ENCODE results near the gene MRNIP.

The MRNIP gene

GRCh38 chr5:179802950-179803562 is 55.6 kb downstream of the MRNIP start:
- Histone ChIP-seq H3K79me1 (ENCODE audit: low read length) (peaks cover 15% of the 10 kb centered on the region), H3K36me3 (ENCODE audit: control insufficient read depth in 1 of 2, insufficient read depth in 2 of 2, low read length in 2 of 2) (peaks cover 49 to 52% of the 10 kb centered on the region in 2 experiments)
- WGBS (ENCODE audit: extremely low coverage, insufficient coverage, insufficient read length), result no CpG with 5 or more reads among the region's 11 CpGs

GRCh38 chr5:179802207-179802883 is 56.3 kb downstream of the MRNIP start:
- H3K9me3 ChIP-seq (ENCODE audit: insufficient read depth, low read depth, low read length), result no peaks in the 10 kb centered on the region
- H2AFZ ChIP-seq (ENCODE audit: insufficient read depth, low read length, poor library complexity), result no peak overlapping the region
- no peak overlapping the region for H2BK120ac ChIP-seq (ENCODE audit: insufficient read depth, low read length, poor library complexity)
- no peak overlapping the region for H3K9ac ChIP-seq (ENCODE audit: low read length)
- H3K36me3 ChIP-seq (ENCODE audit: control insufficient read depth in 1 of 2, insufficient read depth in 2 of 2, low read length in 2 of 2), result peaks cover 56 to 59% of the 10 kb centered on the region in 2 experiments
- H3K23ac ChIP-seq (ENCODE audit: low read length), result no peak overlapping the region
- H4K8ac ChIP-seq (ENCODE audit: low read depth, low read length), result no peak overlapping the region
- no peak overlapping the region for H4K91ac ChIP-seq (ENCODE audit: low read depth, low read length)
- no peak overlapping the region for H3K4me3 ChIP-seq (ENCODE audit: low read depth, low read length)
- H3K79me1 ChIP-seq (ENCODE audit: low read length), result peaks cover 13% of the 10 kb centered on the region
- WGBS (ENCODE audit: extremely low coverage, insufficient coverage, insufficient read length), result no CpG with 5 or more reads among the region's 19 CpGs
- no peak overlapping the region for H2BK5ac ChIP-seq (ENCODE audit: low read depth, low read length, poor library complexity)
- no peak overlapping the region for H3K4me2 ChIP-seq (ENCODE audit: low read length)
- H3K27me3 ChIP-seq (ENCODE audit: insufficient read depth, low read length), result no peaks in the 10 kb centered on the region
- no peak overlapping the region for H4K12ac ChIP-seq (ENCODE audit: low read depth, low read length)
- H3K18ac ChIP-seq (ENCODE audit: low read length), result no peak overlapping the region
- H3K4ac ChIP-seq (ENCODE audit: low read depth, low read length), result no peak overlapping the region
- H3K27ac ChIP-seq (ENCODE audit: low read depth, low read length), result no peak overlapping the region
- H2BK12ac ChIP-seq (ENCODE audit: low read length), result no peak overlapping the region
- peaks cover 19% of the 10 kb centered on the region for H3K79me2 ChIP-seq (ENCODE audit: control insufficient read depth, insufficient read depth, low read length, poor library complexity)
- H3K4me1 ChIP-seq (ENCODE audit: control insufficient read depth in 1 of 2, insufficient read depth in 2 of 2, low read length in 2 of 2), result peaks cover 13 to 14% of the 10 kb centered on the region in 2 experiments
- no peak for DNase-seq
- H3K14ac ChIP-seq (ENCODE audit: low read length), result no peak overlapping the region
- H2AK5ac ChIP-seq (ENCODE audit: low read length), result no peak overlapping the region

More at GRCh38 chr5:179802950-179803562, 55.6 kb downstream of the MRNIP start:
- H4K8ac ChIP-seq (ENCODE audit: low read depth, low read length), result no peak overlapping the region
- H2BK12ac ChIP-seq (ENCODE audit: low read length), result no peak overlapping the region
- H2BK5ac ChIP-seq (ENCODE audit: low read depth, low read length, poor library complexity), result no peak overlapping the region
- no peak overlapping the region for H4K12ac ChIP-seq (ENCODE audit: low read depth, low read length)
- peaks cover 19% of the 10 kb centered on the region for H3K79me2 ChIP-seq (ENCODE audit: control insufficient read depth, insufficient read depth, low read length, poor library complexity)
- no peak overlapping the region for H3K4me2 ChIP-seq (ENCODE audit: low read length)
- no peak overlapping the region for H3K4ac ChIP-seq (ENCODE audit: low read depth, low read length)
- H3K27ac ChIP-seq (ENCODE audit: low read depth, low read length), result no peak overlapping the region
- H2BK120ac ChIP-seq (ENCODE audit: insufficient read depth, low read length, poor library complexity), result no peak overlapping the region
- no peak overlapping the region for H3K9ac ChIP-seq (ENCODE audit: low read length)
- H3K27me3 ChIP-seq (ENCODE audit: insufficient read depth, low read length), result no peaks in the 10 kb centered on the region
- no peak overlapping the region for H3K4me3 ChIP-seq (ENCODE audit: low read depth, low read length)
- no peak overlapping the region for H3K18ac ChIP-seq (ENCODE audit: low read length)
- no peaks in the 10 kb centered on the region for H3K9me3 ChIP-seq (ENCODE audit: insufficient read depth, low read depth, low read length)
- peaks cover 13 to 18% of the 10 kb centered on the region in 2 experiments for H3K4me1 ChIP-seq (ENCODE audit: control insufficient read depth in 1 of 2, insufficient read depth in 2 of 2, low read length in 2 of 2)
- H3K23ac ChIP-seq (ENCODE audit: low read length), result no peak overlapping the region
- H2AFZ ChIP-seq (ENCODE audit: insufficient read depth, low read length, poor library complexity), result no peak overlapping the region
- H4K91ac ChIP-seq (ENCODE audit: low read depth, low read length), result no peak overlapping the region
- H3K14ac ChIP-seq (ENCODE audit: low read length), result no peak overlapping the region
- no peak for DNase-seq
- no peak overlapping the region for H2AK5ac ChIP-seq (ENCODE audit: low read length)

GRCh38 chr5:179801304-179802206 is 57.1 kb downstream of the MRNIP start:
- no peak overlapping the region for H3K23ac ChIP-seq (ENCODE audit: low read length)
- peaks cover 17% of the 10 kb centered on the region for H3K79me2 ChIP-seq (ENCODE audit: control insufficient read depth, insufficient read depth, low read length, poor library complexity)
- H2BK12ac ChIP-seq (ENCODE audit: low read length), result no peak overlapping the region
- WGBS (ENCODE audit: extremely low coverage, insufficient coverage, insufficient read length), result no CpG with 5 or more reads among the region's 67 CpGs
- no peak overlapping the region for H4K8ac ChIP-seq (ENCODE audit: low read depth, low read length)
- no peak overlapping the region for H3K14ac ChIP-seq (ENCODE audit: low read length)
- H2BK120ac ChIP-seq (ENCODE audit: insufficient read depth, low read length, poor library complexity), result no peak overlapping the region
- H3K27me3 ChIP-seq (ENCODE audit: insufficient read depth, low read length), result no peaks in the 10 kb centered on the region
- H4K91ac ChIP-seq (ENCODE audit: low read depth, low read length), result no peak overlapping the region
- H2BK5ac ChIP-seq (ENCODE audit: low read depth, low read length, poor library complexity), result no peak overlapping the region
- no peak overlapping the region for H4K12ac ChIP-seq (ENCODE audit: low read depth, low read length)
- no peak overlapping the region for H2AK5ac ChIP-seq (ENCODE audit: low read length)
- H3K9me3 ChIP-seq (ENCODE audit: insufficient read depth, low read depth, low read length), result no peaks in the 10 kb centered on the region
- H3K79me1 ChIP-seq (ENCODE audit: low read length), result peaks cover 9% of the 10 kb centered on the region
- no peak overlapping the region for H3K4me3 ChIP-seq (ENCODE audit: low read depth, low read length)
- peaks cover 63% of the 10 kb centered on the region in 2 experiments for H3K36me3 ChIP-seq (ENCODE audit: control insufficient read depth in 1 of 2, insufficient read depth in 2 of 2, low read length in 2 of 2)
- no peak overlapping the region for H3K4me2 ChIP-seq (ENCODE audit: low read length)
- H3K4ac ChIP-seq (ENCODE audit: low read depth, low read length), result no peak overlapping the region
- H3K18ac ChIP-seq (ENCODE audit: low read length), result no peak overlapping the region
- DNase-seq, result peak; percentile 74 to 87
- H3K9ac ChIP-seq (ENCODE audit: low read length), result no peak overlapping the region
- no peak overlapping the region for H3K27ac ChIP-seq (ENCODE audit: low read depth, low read length)
- no peak overlapping the region for H2AFZ ChIP-seq (ENCODE audit: insufficient read depth, low read length, poor library complexity)
- peaks cover 13 to 18% of the 10 kb centered on the region in 2 experiments for H3K4me1 ChIP-seq (ENCODE audit: control insufficient read depth in 1 of 2, insufficient read depth in 2 of 2, low read length in 2 of 2)

- no peak overlapping the region for H3K14ac ChIP-seq (ENCODE audit: low read length)
- H3K23ac ChIP-seq (ENCODE audit: low read length), result no peak overlapping the region
- no peak overlapping the region for H3K9ac ChIP-seq (ENCODE audit: low read length)
- no peaks in the 10 kb centered on the region for H3K27me3 ChIP-seq (ENCODE audit: insufficient read depth, low read length)
- H3K9me3 ChIP-seq (ENCODE audit: insufficient read depth, low read depth, low read length), result no peaks in the 10 kb centered on the region
- no peak overlapping the region for H2BK12ac ChIP-seq (ENCODE audit: low read length)
- no peak overlapping the region for H2AFZ ChIP-seq (ENCODE audit: insufficient read depth, low read length, poor library complexity)
- WGBS (ENCODE audit: extremely low coverage, insufficient coverage, insufficient read length), result no CpG with 5 or more reads among the region's 12 CpGs
- H4K12ac ChIP-seq (ENCODE audit: low read depth, low read length), result no peak overlapping the region
- peaks cover 63% of the 10 kb centered on the region in 2 experiments for H3K36me3 ChIP-seq (ENCODE audit: control insufficient read depth in 1 of 2, insufficient read depth in 2 of 2, low read length in 2 of 2)
- no peak for DNase-seq
- H3K4ac ChIP-seq (ENCODE audit: low read depth, low read length), result no peak overlapping the region
- H3K79me1 ChIP-seq (ENCODE audit: low read length), result peaks cover 4% of the 10 kb centered on the region
- H4K8ac ChIP-seq (ENCODE audit: low read depth, low read length), result no peak overlapping the region
- H3K4me1 ChIP-seq (ENCODE audit: control insufficient read depth in 1 of 2, insufficient read depth in 2 of 2, low read length in 2 of 2), result peaks cover 13 to 19% of the 10 kb centered on the region in 2 experiments
- H3K4me3 ChIP-seq (ENCODE audit: low read depth, low read length), result no peak overlapping the region
- H3K4me2 ChIP-seq (ENCODE audit: low read length), result no peak overlapping the region
- H2BK5ac ChIP-seq (ENCODE audit: low read depth, low read length, poor library complexity), result no peak overlapping the region
- H3K79me2 ChIP-seq (ENCODE audit: control insufficient read depth, insufficient read depth, low read length, poor library complexity), result peaks cover 12% of the 10 kb centered on the region
- no peak overlapping the region for H4K91ac ChIP-seq (ENCODE audit: low read depth, low read length)
- no peak overlapping the region for H3K27ac ChIP-seq (ENCODE audit: low read depth, low read length)
- H2AK5ac ChIP-seq (ENCODE audit: low read length), result no peak overlapping the region
- no peak overlapping the region for H2BK120ac ChIP-seq (ENCODE audit: insufficient read depth, low read length, poor library complexity)
- no peak overlapping the region for H3K18ac ChIP-seq (ENCODE audit: low read length)
Observed at GRCh38 chr5:179800696-179801201, 57.9 kb downstream of the MRNIP start.

Data from trophoblast cell (in vitro differentiated cells and primary cell).